GM23338 (cell line): Measurements from ENCODE around the gene EPAS1. TPM values are rescaled to one million over a fixed set of nuclear protein-coding genes. Genes with fewer than 3 reads are reported as not detected.

Experiments used
- ATAC-seq: fragments of 200-7000 bp; cut with Tn5 transposase; 3 replicates; pipeline ENCODE4 v1.9.1; 2020
- DNase-seq: peaks from one replicate; pipeline ENCODE4 v3.0.0-alpha.2; 2015; ENCODE audit warnings: low spot score
- H2AFZ ChIP-seq: fragments of 200-600 bp; sonication (generic); 2 replicates; pipeline ENCODE4 v1.8.0; 2016; ENCODE audit warnings: antibody characterized with exemption, mild to moderate bottlenecking, moderate library complexity
- H3F3A ChIP-seq: fragments of 200-600 bp; sonication (generic); replicated peaks from 2 replicates; pipeline ENCODE4 v1.8.0; 2017; ENCODE audit warnings: antibody characterized with exemption, mixed run types, low read depth
- H3K27ac ChIP-seq: fragments of 200-600 bp; sonication (generic); 2 replicates; pipeline ENCODE4 v1.6.1; 2016; ENCODE audit warnings: low read depth
- H3K27me3 ChIP-seq: fragments of 200-600 bp; sonication (generic); 2 replicates; pipeline ENCODE4 v1.8.0; 2016; ENCODE audit warnings: mild to moderate bottlenecking, mixed run types, moderate library complexity; ENCODE audit not compliant: insufficient read depth
- H3K36me3 ChIP-seq: fragments of 200-600 bp; sonication (generic); 2 replicates; pipeline ENCODE4 v1.8.0; 2016; ENCODE audit warnings: mild to moderate bottlenecking; ENCODE audit not compliant: insufficient read depth
- H3K4me1 ChIP-seq: fragments of 200-600 bp; sonication (generic); 2 replicates; pipeline ENCODE4 v1.8.0; 2016; ENCODE audit warnings: mild to moderate bottlenecking, moderate library complexity; ENCODE audit not compliant: insufficient read depth
- H3K4me2 ChIP-seq: fragments of 200-600 bp; sonication (generic); 2 replicates; pipeline ENCODE4 v1.7.1; 2017; ENCODE audit warnings: mixed run types
- H3K4me3 ChIP-seq: fragments of 200-600 bp; sonication (generic); 2 replicates; pipeline ENCODE4 v1.6.1; 2016; ENCODE audit warnings: mixed run types
- H3K79me2 ChIP-seq: fragments of 200-600 bp; sonication (generic); replicated peaks from 2 replicates; pipeline ENCODE4 v1.8.0; 2017; ENCODE audit warnings: mild to moderate bottlenecking; ENCODE audit not compliant: insufficient read depth
- H3K9me2 ChIP-seq: fragments of 200-600 bp; sonication (generic); 2 replicates; pipeline ENCODE4 v1.8.0; 2017; ENCODE audit not compliant: insufficient read depth
- H4K20me1 ChIP-seq: fragments of 200-600 bp; sonication (generic); replicated peaks from 2 replicates; pipeline ENCODE4 v1.8.0; 2017; ENCODE audit warnings: mild to moderate bottlenecking; ENCODE audit not compliant: insufficient read depth
- H3K27ac Mint-ChIP-seq: 2 replicates; pipeline ENCODE4 v1.8.0; 2020; ENCODE audit warnings: inconsistent platforms, mild to moderate bottlenecking, moderate library complexity, mixed read lengths
- H3K27me3 Mint-ChIP-seq: 3 replicates; pipeline ENCODE4 v1.8.0; 2022; ENCODE audit warnings: low read depth, mild to moderate bottlenecking, moderate library complexity, mixed read lengths, inconsistent platforms; ENCODE audit not compliant: insufficient read depth, poor library complexity
- H3K36me3 Mint-ChIP-seq: 3 replicates; pipeline ENCODE4 v1.8.0; 2021; ENCODE audit warnings: low read depth, mild to moderate bottlenecking, inconsistent platforms, moderate library complexity, mixed read lengths
- H3K4me1 Mint-ChIP-seq: 3 replicates; pipeline ENCODE4 v1.8.0; 2020; ENCODE audit warnings: mild to moderate bottlenecking, inconsistent platforms, mixed read lengths
- H3K4me3 Mint-ChIP-seq: 3 replicates; pipeline ENCODE4 v1.8.0; 2021; ENCODE audit warnings: moderate library complexity, mild to moderate bottlenecking, inconsistent platforms, mixed read lengths
- H3K9me3 Mint-ChIP-seq: 3 replicates; pipeline ENCODE4 v1.8.0; 2020; ENCODE audit warnings: moderate library complexity, mild to moderate bottlenecking, inconsistent platforms, mixed read lengths
- CREB1 ChIP-seq: fragments of 250-450 bp; sonication (Bioruptor Pico); IDR thresholded peaks from 2 replicates; pipeline ENCODE4 v1.5.0; 2020; ENCODE audit warnings: low read depth, mild to moderate bottlenecking, moderate library complexity
- ETS1 ChIP-seq: IDR thresholded peaks from 2 replicates; pipeline ENCODE4 v1.6.1; 2016; ENCODE audit warnings: antibody characterized with exemption
- EZH2 ChIP-seq: fragments of 200-600 bp; sonication (generic); IDR thresholded peaks from one replicate; pipeline ENCODE4 v1.8.0; 2017; ENCODE audit warnings: antibody characterized with exemption, mild to moderate bottlenecking, low read depth; ENCODE audit not compliant: unreplicated experiment
- EZH2phosphoT487 ChIP-seq: fragments of 200-600 bp; sonication (generic); IDR thresholded peaks from one replicate; pipeline ENCODE4 v1.8.1; 2018; ENCODE audit warnings: antibody characterized with exemption; ENCODE audit not compliant: unreplicated experiment
- JUNB ChIP-seq: IDR thresholded peaks from one replicate; pipeline ENCODE4 v1.6.1; 2016; ENCODE audit warnings: antibody characterized with exemption; ENCODE audit not compliant: unreplicated experiment
- NANOG ChIP-seq: IDR thresholded peaks from 2 replicates; pipeline ENCODE4 v1.6.1; 2016; ENCODE audit warnings: antibody characterized with exemption, borderline replicate concordance
- POLR2AphosphoS5 ChIP-seq: IDR thresholded peaks from 2 replicates; pipeline ENCODE4 v1.6.1; 2016; ENCODE audit warnings: antibody characterized with exemption, low read depth
- REST ChIP-seq: IDR thresholded peaks from one replicate; pipeline ENCODE4 v1.6.1; 2018; ENCODE audit warnings: antibody characterized with exemption; ENCODE audit not compliant: unreplicated experiment
- STAT1 ChIP-seq: IDR thresholded peaks from one replicate; pipeline ENCODE4 v1.6.1; 2016; ENCODE audit warnings: antibody characterized with exemption; ENCODE audit not compliant: unreplicated experiment
- ZNF114 ChIP-seq: fragments of 250-450 bp; sonication (Bioruptor Pico); IDR thresholded peaks from 2 replicates; pipeline ENCODE4 v1.5.0; 2020; ENCODE audit warnings: mild to moderate bottlenecking, moderate library complexity
- ZNF331 ChIP-seq: fragments of 250-450 bp; sonication (Bioruptor Pico); IDR thresholded peaks from 2 replicates; pipeline ENCODE4 v1.5.0; 2020; ENCODE audit warnings: low read depth, mild to moderate bottlenecking, moderate library complexity
- polyA plus RNA-seq: library from polyadenylated mRNA; unstranded; fragments of >200 nt; fragmentation: Nextera tagmentation; extraction: Ambion mirVana; gene quantifications from 2 replicates; pipeline ENCODE4 v1.2.1, GENCODE V29; 2016
- total RNA-seq: library from RNA; depleted of rRNA; stranded (reverse); fragments of >200 nt; shearing (Covaris generic); gene quantifications from 2 replicates; pipeline ENCODE4 v1.2.3, GENCODE V29; 2014
- TF ChIP-seq, protein P1 (sequence below), 2 experiments: fragments of 200-600 bp in 1 of 2; sonication (generic) in 1 of 2; conservative IDR thresholded peaks; 2 replicates each; pipeline versions ENCODE4 v1.5.1 to v1.6.1; 2016 to 2017; ENCODE audit warnings: antibody characterized with exemption in 2 of 2, low read depth in 2 of 2, mild to moderate bottlenecking in 2 of 2, moderate library complexity in 1 of 2
- TF ChIP-seq, protein P2 (sequence below): fragments of 250-450 bp; sonication (Bioruptor Pico); IDR thresholded peaks from 2 replicates; pipeline ENCODE4 v1.5.0; 2020; ENCODE audit warnings: mild to moderate bottlenecking, moderate library complexity

Gene EPAS1
- total and polyA plus RNA-seq, 2 experiments from 2014 or later: 0.68 to 5.4 TPM

- Histone ChIP-seq H3F3A (no peaks in the 10 kb centered on the region), H3K27ac (no peak overlapping the region), H3K36me3 (no peaks in the 10 kb centered on the region), H3K27me3 (no peaks in the 10 kb centered on the region), H2AFZ (no peak overlapping the region), H4K20me1 (no peaks in the 10 kb centered on the region), H3K4me3 (no peak overlapping the region), H3K4me2 (no peak overlapping the region), H3K4me1 (no peaks in the 10 kb centered on the region), H3K9me2 (0 out of 2 replicates have a peak, but pooled peaks cover 6% of the 10 kb centered on the region), H3K79me2 (no peaks in the 10 kb centered on the region)
- no peak for DNase-seq
- TF ChIP-seq ZNF114: no peak
- no peak for TF ChIP-seq ETS1
- no peak for TF ChIP-seq POLR2AphosphoS5
- no peak for TF ChIP-seq NANOG
- no peak for TF ChIP-seq CREB1
- TF ChIP-seq JUNB: no peak
- no peak for TF ChIP-seq EZH2phosphoT487
- no peak for TF ChIP-seq EZH2
- TF ChIP-seq STAT1: no peak
- no peak for TF ChIP-seq ZNF331 (CRISPR knock-in tag)
- TF ChIP-seq, protein P1, sequence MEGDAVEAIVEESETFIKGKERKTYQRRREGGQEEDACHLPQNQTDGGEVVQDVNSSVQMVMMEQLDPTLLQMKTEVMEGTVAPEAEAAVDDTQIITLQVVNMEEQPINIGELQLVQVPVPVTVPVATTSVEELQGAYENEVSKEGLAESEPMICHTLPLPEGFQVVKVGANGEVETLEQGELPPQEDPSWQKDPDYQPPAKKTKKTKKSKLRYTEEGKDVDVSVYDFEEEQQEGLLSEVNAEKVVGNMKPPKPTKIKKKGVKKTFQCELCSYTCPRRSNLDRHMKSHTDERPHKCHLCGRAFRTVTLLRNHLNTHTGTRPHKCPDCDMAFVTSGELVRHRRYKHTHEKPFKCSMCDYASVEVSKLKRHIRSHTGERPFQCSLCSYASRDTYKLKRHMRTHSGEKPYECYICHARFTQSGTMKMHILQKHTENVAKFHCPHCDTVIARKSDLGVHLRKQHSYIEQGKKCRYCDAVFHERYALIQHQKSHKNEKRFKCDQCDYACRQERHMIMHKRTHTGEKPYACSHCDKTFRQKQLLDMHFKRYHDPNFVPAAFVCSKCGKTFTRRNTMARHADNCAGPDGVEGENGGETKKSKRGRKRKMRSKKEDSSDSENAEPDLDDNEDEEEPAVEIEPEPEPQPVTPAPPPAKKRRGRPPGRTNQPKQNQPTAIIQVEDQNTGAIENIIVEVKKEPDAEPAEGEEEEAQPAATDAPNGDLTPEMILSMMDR (conservative IDR thresholded peaks at IDR 0.05; ENCODE audit: low read depth in 2 of 2): no peak
- TF ChIP-seq, protein P2, sequence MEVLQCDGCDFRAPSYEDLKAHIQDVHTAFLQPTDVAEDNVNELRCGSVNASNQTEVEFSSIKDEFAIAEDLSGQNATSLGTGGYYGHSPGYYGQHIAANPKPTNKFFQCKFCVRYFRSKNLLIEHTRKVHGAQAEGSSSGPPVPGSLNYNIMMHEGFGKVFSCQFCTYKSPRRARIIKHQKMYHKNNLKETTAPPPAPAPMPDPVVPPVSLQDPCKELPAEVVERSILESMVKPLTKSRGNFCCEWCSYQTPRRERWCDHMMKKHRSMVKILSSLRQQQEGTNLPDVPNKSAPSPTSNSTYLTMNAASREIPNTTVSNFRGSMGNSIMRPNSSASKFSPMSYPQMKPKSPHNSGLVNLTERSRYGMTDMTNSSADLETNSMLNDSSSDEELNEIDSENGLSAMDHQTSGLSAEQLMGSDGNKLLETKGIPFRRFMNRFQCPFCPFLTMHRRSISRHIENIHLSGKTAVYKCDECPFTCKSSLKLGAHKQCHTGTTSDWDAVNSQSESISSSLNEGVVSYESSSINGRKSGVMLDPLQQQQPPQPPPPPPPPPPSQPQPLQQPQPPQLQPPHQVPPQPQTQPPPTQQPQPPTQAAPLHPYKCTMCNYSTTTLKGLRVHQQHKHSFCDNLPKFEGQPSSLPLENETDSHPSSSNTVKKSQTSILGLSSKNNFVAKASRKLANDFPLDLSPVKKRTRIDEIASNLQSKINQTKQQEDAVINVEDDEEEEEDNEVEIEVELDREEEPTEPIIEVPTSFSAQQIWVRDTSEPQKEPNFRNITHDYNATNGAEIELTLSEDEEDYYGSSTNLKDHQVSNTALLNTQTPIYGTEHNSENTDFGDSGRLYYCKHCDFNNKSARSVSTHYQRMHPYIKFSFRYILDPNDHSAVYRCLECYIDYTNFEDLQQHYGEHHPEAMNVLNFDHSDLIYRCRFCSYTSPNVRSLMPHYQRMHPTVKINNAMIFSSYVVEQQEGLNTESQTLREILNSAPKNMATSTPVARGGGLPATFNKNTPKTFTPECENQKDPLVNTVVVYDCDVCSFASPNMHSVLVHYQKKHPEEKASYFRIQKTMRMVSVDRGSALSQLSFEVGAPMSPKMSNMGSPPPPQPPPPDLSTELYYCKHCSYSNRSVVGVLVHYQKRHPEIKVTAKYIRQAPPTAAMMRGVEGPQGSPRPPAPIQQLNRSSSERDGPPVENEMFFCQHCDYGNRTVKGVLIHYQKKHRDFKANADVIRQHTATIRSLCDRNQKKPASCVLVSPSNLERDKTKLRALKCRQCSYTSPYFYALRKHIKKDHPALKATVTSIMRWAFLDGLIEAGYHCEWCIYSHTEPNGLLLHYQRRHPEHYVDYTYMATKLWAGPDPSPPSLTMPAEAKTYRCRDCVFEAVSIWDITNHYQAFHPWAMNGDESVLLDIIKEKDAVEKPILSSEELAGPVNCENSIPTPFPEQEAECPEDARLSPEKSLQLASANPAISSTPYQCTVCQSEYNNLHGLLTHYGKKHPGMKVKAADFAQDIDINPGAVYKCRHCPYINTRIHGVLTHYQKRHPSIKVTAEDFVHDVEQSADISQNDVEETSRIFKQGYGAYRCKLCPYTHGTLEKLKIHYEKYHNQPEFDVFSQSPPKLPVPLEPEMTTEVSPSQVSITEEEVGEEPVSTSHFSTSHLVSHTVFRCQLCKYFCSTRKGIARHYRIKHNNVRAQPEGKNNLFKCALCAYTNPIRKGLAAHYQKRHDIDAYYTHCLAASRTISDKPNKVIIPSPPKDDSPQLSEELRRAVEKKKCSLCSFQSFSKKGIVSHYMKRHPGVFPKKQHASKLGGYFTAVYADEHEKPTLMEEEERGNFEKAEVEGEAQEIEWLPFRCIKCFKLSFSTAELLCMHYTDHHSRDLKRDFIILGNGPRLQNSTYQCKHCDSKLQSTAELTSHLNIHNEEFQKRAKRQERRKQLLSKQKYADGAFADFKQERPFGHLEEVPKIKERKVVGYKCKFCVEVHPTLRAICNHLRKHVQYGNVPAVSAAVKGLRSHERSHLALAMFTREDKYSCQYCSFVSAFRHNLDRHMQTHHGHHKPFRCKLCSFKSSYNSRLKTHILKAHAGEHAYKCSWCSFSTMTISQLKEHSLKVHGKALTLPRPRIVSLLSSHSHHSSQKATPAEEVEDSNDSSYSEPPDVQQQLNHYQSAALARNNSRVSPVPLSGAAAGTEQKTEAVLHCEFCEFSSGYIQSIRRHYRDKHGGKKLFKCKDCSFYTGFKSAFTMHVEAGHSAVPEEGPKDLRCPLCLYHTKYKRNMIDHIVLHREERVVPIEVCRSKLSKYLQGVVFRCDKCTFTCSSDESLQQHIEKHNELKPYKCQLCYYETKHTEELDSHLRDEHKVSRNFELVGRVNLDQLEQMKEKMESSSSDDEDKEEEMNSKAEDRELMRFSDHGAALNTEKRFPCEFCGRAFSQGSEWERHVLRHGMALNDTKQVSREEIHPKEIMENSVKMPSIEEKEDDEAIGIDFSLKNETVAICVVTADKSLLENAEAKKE (CRISPR knock-in tag): no peak
- no peak for TF ChIP-seq REST
- no peaks in the 10 kb centered on the region for H3K36me3 Mint-ChIP-seq
- H3K27me3 Mint-ChIP-seq: peaks cover 3% of the 10 kb centered on the region
- H3K4me3 Mint-ChIP-seq: no peak overlapping the region
- H3K9me3 Mint-ChIP-seq: no peaks in the 10 kb centered on the region
- ATAC-seq: no peak
- peaks cover 16% of the 10 kb centered on the region; the same call in 2 of the 3 replicates for H3K4me1 Mint-ChIP-seq
- H3K27ac Mint-ChIP-seq: no peak overlapping the region
Observed at GRCh38 chr2:46281939-46282338, 15.3 kb upstream of the EPAS1 start.
